Memory B cell (primary cell): ENCODE measurements around the gene SH3RF1.

Experiments used
- ATAC-seq: fragments of 150-1000 bp; cut with Tn5 transposase; 2 replicates; pipeline ENCODE4 v1.10.0; 2021; ENCODE audit warnings: low read depth, mild to moderate bottlenecking, moderate library complexity
- DNase-seq, 2 donors: peaks; one replicate each; pipeline ENCODE4 v3.0.0; 2022; ENCODE audit warnings: low spot score in 2 of 2
- H3K27ac Mint-ChIP-seq: one replicate; pipeline ENCODE4 v1.8.0; 2022; ENCODE audit warnings: mild to moderate bottlenecking, moderate library complexity, mixed read lengths
- H3K27me3 Mint-ChIP-seq: one replicate; pipeline ENCODE4 v1.8.0; 2022; ENCODE audit warnings: mixed read lengths
- H3K36me3 Mint-ChIP-seq: one replicate; pipeline ENCODE4 v1.8.0; 2022; ENCODE audit warnings: mild to moderate bottlenecking, mixed read lengths
- H3K4me1 Mint-ChIP-seq: one replicate; pipeline ENCODE4 v1.8.0; 2022; ENCODE audit warnings: mixed read lengths
- H3K4me3 Mint-ChIP-seq: one replicate; pipeline ENCODE4 v1.8.0; 2022; ENCODE audit warnings: mild to moderate bottlenecking, moderate library complexity, mixed read lengths
- H3K9me3 Mint-ChIP-seq: one replicate; pipeline ENCODE4 v1.8.0; 2022; ENCODE audit warnings: mixed read lengths

Gene SH3RF1

DNA sequence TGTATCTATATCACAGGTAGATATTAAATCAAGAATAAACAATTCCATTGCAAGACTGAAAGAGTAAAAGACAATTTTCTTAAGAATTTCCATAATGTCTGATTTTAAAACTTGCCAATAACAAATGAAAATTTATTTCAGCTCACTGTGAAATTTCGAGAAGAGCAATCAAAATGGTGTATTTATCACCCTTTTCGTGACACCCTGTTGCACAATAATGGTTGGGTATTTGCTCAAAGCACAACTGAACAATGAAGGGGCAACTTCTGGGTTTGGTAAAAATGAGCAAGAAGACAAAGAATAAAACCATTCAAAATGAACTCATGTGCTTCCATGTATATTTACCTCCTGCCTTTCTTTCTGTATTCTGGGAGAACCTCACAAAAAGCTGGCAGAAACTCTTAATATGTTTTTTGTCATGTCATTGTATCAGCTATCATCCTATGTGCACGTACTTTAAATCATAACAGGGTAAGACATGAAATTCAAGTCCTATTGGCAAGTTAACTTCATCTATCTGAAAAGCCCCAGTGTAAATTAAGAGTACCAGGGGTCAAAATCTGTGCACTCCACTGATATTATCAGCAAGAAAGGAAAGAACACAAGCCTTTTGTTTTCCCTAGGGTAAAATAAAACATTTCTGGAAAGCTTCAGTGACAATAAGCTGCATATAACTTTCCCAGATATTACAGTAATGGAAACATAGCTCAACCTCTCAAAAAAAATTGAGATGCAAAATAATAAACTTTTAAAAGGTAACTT lies 133.8 kb downstream of the SH3RF1 start:
- H3K9me3 Mint-ChIP-seq, result no peaks in the 10 kb centered on the region
- ATAC-seq, result no peak
- no peak overlapping the region for H3K27ac Mint-ChIP-seq
- no peak for DNase-seq
- H3K27me3 Mint-ChIP-seq, result no peaks in the 10 kb centered on the region
- H3K36me3 Mint-ChIP-seq, result peaks cover 17% of the 10 kb centered on the region
- no peaks in the 10 kb centered on the region for H3K4me1 Mint-ChIP-seq
- H3K4me3 Mint-ChIP-seq, result no peak overlapping the region

DNA sequence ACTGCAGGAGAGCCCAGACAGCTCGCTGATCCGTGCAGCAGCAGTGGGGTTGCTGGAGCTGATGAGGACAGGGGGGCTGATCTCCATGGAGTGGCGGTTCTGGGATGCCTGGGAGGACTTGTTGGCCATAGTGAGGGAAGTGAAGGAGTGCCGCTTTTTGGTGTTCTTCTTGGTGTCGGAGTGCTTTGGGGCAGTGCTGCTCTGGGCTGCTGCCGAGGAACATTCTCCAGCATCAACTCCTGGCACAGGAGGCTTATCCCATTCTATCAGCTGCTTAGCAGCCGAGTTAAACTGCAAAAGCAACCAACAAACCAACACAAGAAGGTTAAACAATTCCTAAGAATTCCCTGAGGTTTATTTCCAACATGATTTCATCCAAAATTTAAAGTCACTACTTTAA lies 134.4 kb downstream of the SH3RF1 start:
- no peak for DNase-seq
- no peak overlapping the region for H3K4me3 Mint-ChIP-seq
- no peak for ATAC-seq

DNA sequence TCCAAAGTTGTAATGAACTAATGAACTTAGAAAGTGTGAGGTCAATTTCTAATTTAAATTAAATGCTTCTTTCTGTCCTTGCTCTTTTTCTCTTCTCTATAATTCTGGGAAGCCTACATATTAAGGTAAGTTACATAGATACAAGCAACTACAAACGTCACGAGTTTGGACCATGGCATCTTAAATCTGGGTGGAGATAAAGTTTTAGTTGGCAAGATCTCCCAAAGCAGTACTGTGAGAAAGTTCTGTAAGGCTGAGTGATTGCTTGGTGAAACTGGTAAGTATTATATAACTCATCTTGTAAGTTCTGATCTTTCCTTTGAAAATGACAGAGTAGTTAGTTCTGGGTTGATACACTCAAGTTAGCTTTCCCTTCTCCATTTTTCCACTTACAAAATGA lies 135.0 kb downstream of the SH3RF1 start:
- no peak for ATAC-seq
- Mint-ChIP-seq H3K27me3 (no peaks in the 10 kb centered on the region), H3K27ac (no peak overlapping the region), H3K36me3 (peaks cover 20% of the 10 kb centered on the region), H3K4me1 (no peaks in the 10 kb centered on the region), H3K9me3 (no peaks in the 10 kb centered on the region), H3K4me3 (no peak overlapping the region)
- no peak for DNase-seq

More for the DNA sequence above, 134.4 kb downstream of the SH3RF1 start:
- peaks cover 19% of the 10 kb centered on the region for H3K36me3 Mint-ChIP-seq
- H3K27ac Mint-ChIP-seq, result no peak overlapping the region
- no peaks in the 10 kb centered on the region for H3K9me3 Mint-ChIP-seq
- H3K27me3 Mint-ChIP-seq, result no peaks in the 10 kb centered on the region
- no peaks in the 10 kb centered on the region for H3K4me1 Mint-ChIP-seq

DNA sequence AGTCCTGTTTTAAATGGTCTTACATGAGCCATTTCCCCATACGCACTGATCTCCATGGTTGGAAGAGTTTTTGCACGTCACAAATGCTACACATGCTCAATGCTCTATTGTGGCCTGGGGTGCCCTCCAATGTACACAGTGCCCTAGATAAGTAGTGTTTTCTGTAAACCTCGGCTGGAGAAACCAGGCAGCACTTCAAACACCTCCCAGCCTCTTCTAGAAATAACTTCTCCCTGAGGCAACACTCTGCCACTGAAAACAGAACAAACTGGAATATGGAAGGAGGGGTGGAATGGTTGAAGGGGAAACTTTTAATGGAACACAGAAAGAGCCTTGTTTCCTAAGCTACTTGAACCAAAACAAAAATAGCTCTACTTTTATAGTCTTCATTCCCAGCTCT lies 136.8 kb downstream of the SH3RF1 start:
- H3K4me1 Mint-ChIP-seq, result no peaks in the 10 kb centered on the region
- ATAC-seq, result no peak
- peaks cover 24% of the 10 kb centered on the region for H3K36me3 Mint-ChIP-seq
- no peaks in the 10 kb centered on the region for H3K27me3 Mint-ChIP-seq
- no peaks in the 10 kb centered on the region for H3K9me3 Mint-ChIP-seq
- no peak overlapping the region for H3K4me3 Mint-ChIP-seq
- DNase-seq, result no peak
- no peak overlapping the region for H3K27ac Mint-ChIP-seq

DNA sequence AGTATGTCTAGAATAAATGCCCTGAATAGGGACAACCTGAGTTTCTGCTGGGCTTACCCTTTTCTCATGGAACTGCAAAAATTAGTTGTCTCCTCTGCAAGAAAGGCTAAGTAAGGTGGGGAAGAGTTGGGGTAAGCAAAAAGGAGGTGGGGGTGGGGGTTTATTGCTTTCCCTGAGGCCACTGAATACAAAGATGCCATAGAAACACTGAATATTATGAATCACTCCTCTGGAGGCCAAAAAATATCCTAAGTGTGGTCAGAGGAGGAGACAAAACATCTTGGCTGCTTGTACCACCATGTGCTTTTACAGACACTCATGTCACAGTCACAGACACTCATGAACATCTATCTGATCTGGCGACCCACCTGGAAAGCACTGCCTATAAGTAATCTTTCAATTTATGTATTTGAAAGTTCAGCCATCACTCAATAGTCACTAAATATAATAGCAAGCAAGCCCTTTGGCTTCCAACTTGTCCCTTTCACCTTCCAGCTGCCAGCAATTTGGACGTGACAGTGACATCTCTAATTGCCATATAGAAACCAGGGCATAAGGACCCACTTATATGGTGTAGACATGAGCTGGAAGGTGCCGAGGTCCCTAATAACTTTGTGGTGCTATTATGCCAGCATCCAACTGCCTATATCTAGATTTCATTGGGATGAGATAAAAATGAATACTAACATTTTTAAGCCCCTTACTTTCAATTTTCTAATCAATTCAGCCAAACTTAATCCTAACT lies 138.0 kb downstream of the SH3RF1 start:
- H3K9me3 Mint-ChIP-seq, result no peaks in the 10 kb centered on the region
- no peak overlapping the region for H3K4me3 Mint-ChIP-seq
- no peak overlapping the region for H3K27ac Mint-ChIP-seq
- no peaks in the 10 kb centered on the region for H3K27me3 Mint-ChIP-seq
- H3K36me3 Mint-ChIP-seq, result peaks cover 24% of the 10 kb centered on the region
- DNase-seq (no peak), ATAC-seq (no peak)
- no peaks in the 10 kb centered on the region for H3K4me1 Mint-ChIP-seq

DNA sequence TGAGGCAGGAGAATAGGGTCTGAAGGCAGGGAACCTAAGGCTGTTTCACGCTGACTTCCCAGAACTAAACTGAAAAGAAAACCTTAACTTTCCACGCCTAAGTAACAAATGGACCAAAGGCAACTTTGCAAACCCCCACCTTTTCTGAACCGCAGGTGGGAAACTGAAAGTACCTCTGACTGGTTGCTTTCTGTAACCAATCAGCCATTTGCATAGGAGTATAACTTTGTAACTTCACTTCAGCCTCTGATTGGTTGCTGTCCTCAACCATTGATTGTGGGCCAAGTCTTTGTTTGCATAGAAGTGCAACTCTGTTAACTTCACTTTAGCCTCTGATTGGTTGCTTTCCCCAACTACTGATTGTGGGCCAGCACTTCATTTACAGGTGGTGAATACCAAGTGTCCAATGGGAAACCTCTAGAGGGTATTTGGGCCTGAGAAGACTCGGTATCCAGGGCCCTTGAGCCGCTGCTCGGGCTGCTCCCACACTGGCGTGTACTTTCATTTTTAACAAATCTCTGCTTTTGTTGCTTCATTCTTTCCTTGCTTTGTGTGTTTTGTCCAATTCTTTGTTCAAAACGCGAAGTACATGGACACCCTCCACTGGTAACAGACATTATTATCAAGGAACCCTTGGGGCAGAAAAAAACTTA lies 139.1 kb downstream of the SH3RF1 start:
- no peaks in the 10 kb centered on the region for H3K4me1 Mint-ChIP-seq
- H3K27ac Mint-ChIP-seq, result no peak overlapping the region
- H3K36me3 Mint-ChIP-seq, result peaks cover 24% of the 10 kb centered on the region
- DNase-seq (no peak), ATAC-seq (no peak)
- H3K4me3 Mint-ChIP-seq, result no peak overlapping the region
- H3K27me3 Mint-ChIP-seq, result no peaks in the 10 kb centered on the region
- no peaks in the 10 kb centered on the region for H3K9me3 Mint-ChIP-seq

DNA sequence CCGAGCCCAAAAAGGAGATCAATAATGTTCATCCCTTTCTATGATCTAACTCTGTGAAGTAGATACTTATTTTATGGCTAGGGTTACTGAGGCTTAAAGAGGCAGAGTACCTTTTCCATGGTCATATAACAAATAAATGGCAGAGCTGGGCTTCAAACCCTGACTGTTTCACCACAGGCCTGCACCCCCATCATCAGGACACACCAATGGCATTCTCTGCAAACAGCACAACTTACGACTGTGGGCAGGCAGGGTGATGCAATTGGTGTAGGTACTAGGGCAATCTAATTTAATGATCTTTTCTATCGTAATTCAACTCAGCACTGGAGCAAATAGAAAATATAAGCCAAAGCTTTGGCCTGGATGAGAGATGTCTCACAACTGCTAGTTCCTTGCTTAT lies 141.9 kb downstream of the SH3RF1 start:
- Mint-ChIP-seq H3K36me3 (peaks cover 17% of the 10 kb centered on the region), H3K9me3 (no peaks in the 10 kb centered on the region), H3K27me3 (no peaks in the 10 kb centered on the region), H3K4me1 (no peaks in the 10 kb centered on the region), H3K4me3 (no peak overlapping the region), H3K27ac (no peak overlapping the region)
- ATAC-seq, result no peak
- no peak for DNase-seq

DNA sequence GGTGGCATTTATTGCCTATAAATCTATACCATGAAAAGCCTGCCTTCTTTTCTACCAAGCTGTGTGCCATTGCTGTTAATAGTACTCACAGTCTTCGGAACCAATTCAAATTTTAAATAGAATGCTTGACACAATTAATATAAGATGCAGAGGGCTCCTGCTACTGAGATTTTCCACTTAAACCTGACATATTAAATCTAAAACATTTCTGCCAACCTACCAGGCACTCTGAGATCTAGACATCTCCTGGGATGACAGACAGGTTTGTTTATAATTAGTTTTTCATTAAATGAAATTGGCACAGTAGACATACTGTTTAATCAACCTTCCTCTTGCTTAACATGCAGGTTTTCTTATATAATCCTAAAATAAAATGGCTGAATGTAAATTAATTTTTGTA lies 143.4 kb downstream of the SH3RF1 start:
- no peaks in the 10 kb centered on the region for H3K9me3 Mint-ChIP-seq
- H3K27ac Mint-ChIP-seq, result no peak overlapping the region
- H3K27me3 Mint-ChIP-seq, result no peaks in the 10 kb centered on the region
- ATAC-seq (no peak), DNase-seq (no peak)
- H3K4me1 Mint-ChIP-seq, result no peaks in the 10 kb centered on the region
- H3K4me3 Mint-ChIP-seq, result no peak overlapping the region
- H3K36me3 Mint-ChIP-seq, result peaks cover 16% of the 10 kb centered on the region

DNA sequence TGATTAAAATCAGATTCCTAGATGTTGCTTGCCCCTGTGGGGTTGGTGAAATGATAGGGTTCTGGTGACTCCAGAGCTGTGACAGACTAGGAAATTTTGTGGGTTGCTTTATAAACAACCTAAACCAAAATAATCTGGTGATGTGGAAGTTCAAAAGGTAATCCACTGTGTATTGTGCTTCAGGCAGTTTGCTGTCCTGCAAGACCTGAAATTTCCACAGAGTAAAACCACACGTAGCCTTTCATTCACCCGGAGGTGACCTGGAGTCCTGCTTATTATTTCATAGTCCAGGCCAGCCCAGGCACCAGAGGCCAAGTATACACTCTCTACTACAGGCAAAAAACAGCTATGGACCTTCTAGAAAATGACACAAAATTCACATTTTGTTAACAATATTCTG lies 146.1 kb downstream of the SH3RF1 start:
- no peak for DNase-seq
- peaks cover 16% of the 10 kb centered on the region for H3K36me3 Mint-ChIP-seq

DNA sequence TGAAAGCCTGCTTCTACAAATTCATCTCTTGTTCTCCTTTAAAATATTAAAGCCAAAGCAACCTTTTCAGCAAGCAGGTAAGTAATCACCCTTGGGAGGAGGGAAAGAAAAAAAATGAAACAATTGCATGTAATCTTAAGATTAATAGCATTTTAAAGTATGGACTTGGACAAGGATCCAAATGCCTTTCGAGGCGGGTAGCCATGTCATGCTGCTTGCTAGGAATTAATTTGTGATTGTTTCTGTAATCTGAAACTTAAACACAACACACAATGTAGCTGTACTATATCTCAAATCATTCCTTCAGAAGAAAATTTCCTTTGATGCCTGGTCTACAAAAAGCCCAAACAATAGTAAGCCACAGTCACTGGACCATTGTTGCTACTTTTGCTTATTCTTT lies 148.3 kb downstream of the SH3RF1 start:
- peaks cover 19% of the 10 kb centered on the region for H3K36me3 Mint-ChIP-seq
- DNase-seq (no peak), ATAC-seq (no peak)
- no peaks in the 10 kb centered on the region for H3K27me3 Mint-ChIP-seq
- H3K27ac Mint-ChIP-seq, result no peak overlapping the region
- H3K4me1 Mint-ChIP-seq, result no peaks in the 10 kb centered on the region
- H3K4me3 Mint-ChIP-seq, result no peak overlapping the region
- H3K9me3 Mint-ChIP-seq, result no peaks in the 10 kb centered on the region

More for the DNA sequence above, 146.1 kb downstream of the SH3RF1 start:
- Mint-ChIP-seq H3K27me3 (no peaks in the 10 kb centered on the region), H3K4me1 (no peaks in the 10 kb centered on the region), H3K9me3 (no peaks in the 10 kb centered on the region), H3K27ac (no peak overlapping the region), H3K4me3 (no peak overlapping the region)
- ATAC-seq, result no peak

DNA sequence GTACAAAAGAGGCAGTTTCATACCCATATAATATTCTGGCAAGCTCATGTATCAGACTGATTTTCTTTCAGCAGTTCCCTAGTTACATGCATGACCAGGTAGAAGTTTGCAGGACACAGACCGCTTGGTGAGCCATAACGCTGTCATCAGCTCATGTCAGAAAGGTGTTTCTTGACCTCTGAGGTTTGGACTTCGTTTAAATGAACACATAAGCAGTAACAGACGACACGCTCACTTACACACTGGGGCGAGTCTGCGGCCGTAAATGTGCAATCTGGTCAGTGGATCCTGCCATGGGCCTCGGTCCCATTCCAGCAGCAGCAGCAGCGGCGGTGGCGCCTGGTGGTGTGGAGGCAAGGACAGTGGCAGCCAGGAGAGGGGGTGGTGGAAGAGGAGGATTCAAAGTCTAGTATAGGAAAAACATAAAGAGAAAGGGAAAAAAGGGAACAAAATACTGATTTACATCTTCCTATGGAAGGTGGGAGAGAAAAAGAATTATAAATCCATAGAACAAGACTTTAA lies 148.8 kb downstream of the SH3RF1 start:
- Mint-ChIP-seq H3K4me1 (no peaks in the 10 kb centered on the region), H3K27ac (no peak overlapping the region), H3K36me3 (peaks cover 21% of the 10 kb centered on the region), H3K4me3 (no peak overlapping the region), H3K27me3 (no peaks in the 10 kb centered on the region), H3K9me3 (no peaks in the 10 kb centered on the region)
- DNase-seq, result no peak
- no peak for ATAC-seq

DNA sequence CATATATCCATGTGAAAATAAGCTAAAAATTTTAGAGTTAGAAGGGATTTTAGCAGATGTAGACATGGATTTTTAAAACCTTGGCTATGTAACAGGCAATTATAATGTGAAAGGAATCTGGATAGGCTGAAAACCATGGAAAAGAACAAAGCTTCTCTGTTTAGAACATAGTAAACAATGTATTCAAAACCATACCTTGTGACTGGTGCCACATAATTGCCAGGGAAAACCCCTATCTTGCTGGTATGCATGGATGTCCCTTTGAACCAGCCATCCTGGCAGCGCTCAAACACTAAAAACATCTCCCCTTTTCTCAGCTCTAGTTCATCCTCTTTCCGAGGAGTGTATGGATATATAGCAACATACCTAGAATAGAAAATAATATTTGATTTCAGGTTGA lies 150.1 kb downstream of the SH3RF1 start:
- H3K9me3 Mint-ChIP-seq, result no peaks in the 10 kb centered on the region
- H3K36me3 Mint-ChIP-seq, result peaks cover 25% of the 10 kb centered on the region
- no peaks in the 10 kb centered on the region for H3K4me1 Mint-ChIP-seq
- ATAC-seq (no peak), DNase-seq (no peak)
- H3K27me3 Mint-ChIP-seq, result no peaks in the 10 kb centered on the region
- H3K4me3 Mint-ChIP-seq, result no peak overlapping the region
- H3K27ac Mint-ChIP-seq, result no peak overlapping the region

DNA sequence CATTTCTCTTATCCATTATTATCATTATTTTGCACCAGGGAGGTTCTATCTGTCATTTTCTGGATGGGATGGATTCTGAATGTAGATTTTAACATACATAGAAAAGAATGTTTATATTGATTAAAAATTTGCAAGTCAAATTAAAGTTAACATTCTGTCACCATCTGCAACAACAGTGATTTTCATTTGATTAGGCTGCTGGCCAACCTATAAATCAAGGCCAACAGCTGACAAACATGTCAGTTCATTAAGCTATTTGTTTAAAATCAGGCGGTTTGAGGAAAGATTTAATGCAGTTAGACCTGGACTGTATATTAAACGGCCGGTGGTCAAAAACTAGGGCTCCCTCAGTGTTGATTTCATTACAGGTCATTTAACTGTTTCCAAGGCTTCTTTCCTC lies 151.2 kb downstream of the SH3RF1 start:
- no peak for DNase-seq
- Mint-ChIP-seq H3K27me3 (no peaks in the 10 kb centered on the region), H3K9me3 (no peaks in the 10 kb centered on the region), H3K4me3 (no peak overlapping the region), H3K36me3 (peaks cover 25% of the 10 kb centered on the region), H3K27ac (no peak overlapping the region), H3K4me1 (no peaks in the 10 kb centered on the region)
- no peak for ATAC-seq

DNA sequence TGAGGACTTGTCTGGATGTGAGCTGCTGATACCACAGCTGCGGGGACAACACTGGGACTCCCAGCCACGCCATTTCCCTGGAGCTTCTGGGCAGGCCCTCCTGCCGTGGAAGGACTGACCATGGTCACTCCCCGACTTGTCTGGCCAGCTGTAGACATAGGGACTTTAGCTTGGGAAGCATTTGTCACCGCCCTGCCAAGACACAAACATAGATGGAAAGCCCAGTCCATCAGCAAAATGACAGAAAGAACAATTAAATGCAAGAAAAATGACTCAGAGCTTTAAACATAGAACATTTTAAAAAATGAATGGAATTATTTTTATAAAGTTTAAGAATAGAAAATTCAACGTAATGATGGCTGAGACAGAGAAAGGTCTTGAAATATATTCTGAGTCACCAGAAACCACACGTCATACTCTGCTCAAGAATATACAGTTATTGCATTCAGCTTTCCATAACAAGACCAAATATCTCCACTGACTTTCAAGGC lies 153.1 kb downstream of the SH3RF1 start:
- no peak for DNase-seq
- no peak for ATAC-seq
- Mint-ChIP-seq H3K9me3 (no peaks in the 10 kb centered on the region), H3K4me3 (no peak overlapping the region), H3K27me3 (no peaks in the 10 kb centered on the region), H3K36me3 (peaks cover 26% of the 10 kb centered on the region), H3K4me1 (no peaks in the 10 kb centered on the region), H3K27ac (no peak overlapping the region)
